AG09309 (cell line): Measurements from ENCODE around the gene HOXC11.

Experiments used
- DNase-seq: peaks from one replicate; pipeline ENCODE4 v3.0.0-alpha.2; 2010; ENCODE audit warnings: low read depth
- H3K4me3 ChIP-seq: 2 replicates; pipeline ENCODE4 v1.5.1; 2011; ENCODE audit warnings: mild to moderate bottlenecking, low read depth, low read length, moderate library complexity; ENCODE audit not compliant: control insufficient read depth
- CTCF ChIP-seq: IDR thresholded peaks from 2 replicates; pipeline ENCODE4 v1.5.1; 2011; ENCODE audit warnings: mild to moderate bottlenecking, low read depth, low read length, inconsistent platforms; ENCODE audit not compliant: insufficient read depth, control insufficient read depth; ENCODE audit errors: missing control alignments

Gene HOXC11

GRCh38 chr12:54014377-54015017 is 41.6 kb downstream of the HOXC11 start:
- no peak overlapping the region for H3K4me3 ChIP-seq
- no peak for DNase-seq
- no peak for TF ChIP-seq CTCF

- no peak overlapping the region for H3K4me3 ChIP-seq
- DNase-seq = no peak
- no peak for TF ChIP-seq CTCF
Measured at GRCh38 chr12:54015018-54015931, 42.3 kb downstream of the HOXC11 start.

- TF ChIP-seq CTCF = no peak
- no peak for DNase-seq
- H3K4me3 ChIP-seq = peak overlapping the region; percentile 77
Measured at GRCh38 chr12:54016051-54016450, 43.1 kb downstream of the HOXC11 start.

GRCh38 chr12:54016478-54016964 is 43.6 kb downstream of the HOXC11 start:
- peak; percentile 73 for DNase-seq
- no peak for TF ChIP-seq CTCF
- H3K4me3 ChIP-seq = peak overlapping the region; percentile 77

GRCh38 chr12:54017027-54017788 is 44.3 kb downstream of the HOXC11 start:
- no peak for TF ChIP-seq CTCF
- DNase-seq = no peak
- H3K4me3 ChIP-seq = peak overlapping the region; percentile 77

GRCh38 chr12:54017878-54018467 is 45.0 kb downstream of the HOXC11 start:
- DNase-seq = peak; percentile 68
- H3K4me3 ChIP-seq = peak overlapping the region; percentile 77
- no peak for TF ChIP-seq CTCF
